ENCODE data around the gene MEGF6.
A peak's percentile ranks its signal among the peaks of the same experiment; 100 is the strongest.
"Not testable (repeated sequence)": the region's sequence is repeated elsewhere in the genome, so short reads cannot be mapped to it uniquely, and the experiment has no call there.

Gene MEGF6

GRCh38 chr1:3629561-3630160 lies 18.4 kb upstream of the MEGF6 start:
- DNase-seq (ENCODE audit: low read depth) = no peak

DNA sequence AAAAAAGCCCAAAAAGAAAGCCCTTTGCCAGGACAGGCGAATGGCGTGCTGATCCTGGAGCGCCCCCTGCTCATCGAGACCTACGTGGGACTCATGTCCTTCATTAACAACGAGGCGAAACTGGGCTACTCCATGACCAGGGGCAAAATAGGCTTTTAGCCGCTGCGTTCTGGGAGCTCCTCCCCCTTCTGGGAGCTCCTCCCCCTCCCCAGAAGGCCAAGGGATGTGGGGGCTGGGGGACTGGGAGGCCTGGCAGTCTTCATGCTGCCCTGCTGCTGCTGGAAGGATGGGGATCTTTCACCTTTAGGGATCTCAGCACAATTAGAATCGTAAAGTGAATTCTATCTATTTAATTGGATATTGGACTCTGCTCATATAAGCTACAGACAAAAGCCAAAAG lies 17.1 kb upstream of the MEGF6 start:
- DNase-seq (ENCODE audit: low read depth) = no peak

- no peak for DNase-seq (ENCODE audit: low read depth)
Measured at GRCh38 chr1:3627515-3628253, 16.4 kb upstream of the MEGF6 start.

GRCh38 chr1:3626025-3626424 lies 14.7 kb upstream of the MEGF6 start:
- DNase-seq (ENCODE audit: low read depth) = no peak

DNA sequence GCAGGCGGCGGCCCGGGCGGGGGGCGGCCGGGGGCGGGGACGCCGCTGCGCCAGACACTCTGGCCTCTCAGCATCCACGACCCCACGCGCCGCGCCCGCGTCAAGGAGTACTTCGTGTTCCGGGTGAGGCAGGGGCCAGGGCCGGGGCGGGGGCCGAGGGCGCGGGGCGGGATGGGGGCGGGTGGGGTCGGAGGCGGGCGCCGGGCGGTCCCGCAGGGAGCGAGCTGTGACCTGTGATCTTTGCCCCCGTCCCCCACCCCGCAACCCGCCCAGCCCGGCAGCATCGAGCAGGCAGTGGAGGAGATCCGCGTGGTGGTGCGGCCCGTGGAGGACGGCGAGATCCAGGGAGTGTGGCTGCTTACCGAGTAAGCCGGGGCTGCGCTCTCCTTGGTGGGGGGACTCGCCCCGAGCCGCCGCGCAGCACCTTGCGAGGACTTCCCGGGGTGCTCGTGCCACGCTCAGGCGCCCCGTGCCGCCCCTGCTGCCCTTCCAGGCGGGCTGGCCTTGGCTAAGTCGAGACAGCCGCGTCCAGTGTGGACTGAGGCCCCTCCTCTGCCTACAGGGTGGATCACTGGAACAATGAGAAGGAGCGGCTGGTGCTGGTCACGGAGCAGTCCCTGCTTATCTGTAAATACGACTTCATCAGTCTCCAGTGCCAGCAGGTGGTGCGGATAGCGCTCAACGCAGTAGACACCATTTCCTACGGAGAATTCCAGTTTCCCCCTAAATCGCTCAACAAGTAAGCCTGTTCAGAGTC lies 14.0 kb upstream of the MEGF6 start:
- no peak for DNase-seq (ENCODE audit: low read depth)

GRCh38 chr1:3624200-3625136 lies 13.2 kb upstream of the MEGF6 start, which contains the start of gene TPRG1L:
Gene TPRG1L (plus strand): TSS chr1:3625015. CDS start chr1:3625073, 58 bp downstream.
- peak; percentile 93 for DNase-seq (ENCODE audit: low read depth)

DNA sequence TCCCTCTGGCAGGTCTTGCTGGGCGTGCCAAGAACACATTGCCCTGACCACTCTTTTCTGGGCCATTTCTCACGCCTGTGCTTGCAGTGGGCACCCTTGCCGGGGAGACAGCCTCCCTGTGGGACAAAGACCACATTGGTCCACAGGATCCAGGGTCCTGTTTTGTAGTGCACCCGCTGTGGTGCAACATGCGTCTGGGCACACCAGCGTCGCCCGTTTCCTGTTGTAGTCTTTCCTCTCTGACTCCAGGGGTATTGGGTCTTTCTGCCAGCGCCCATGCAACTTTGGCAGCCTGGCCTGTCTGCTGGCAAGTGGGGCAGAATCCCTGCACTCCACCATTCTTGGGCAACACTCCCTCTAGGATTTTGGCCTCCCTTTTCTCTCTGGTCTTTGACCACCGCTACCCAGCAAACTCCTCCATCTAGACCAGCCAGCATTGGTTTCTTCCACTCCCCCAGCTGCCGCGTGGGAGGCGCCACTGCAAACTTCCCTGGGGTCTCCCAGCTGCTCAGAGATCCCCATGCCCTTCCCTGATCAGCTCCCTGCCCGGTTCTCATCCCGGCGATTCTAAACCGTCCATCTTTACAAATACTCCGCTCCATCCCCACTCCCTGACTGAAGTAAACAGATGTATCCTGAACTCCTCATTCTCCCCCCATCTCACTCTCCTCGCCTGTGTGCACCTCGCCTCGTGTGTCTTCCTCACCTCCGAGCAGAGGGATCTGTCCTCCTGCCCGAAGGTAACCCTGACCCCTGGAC lies 12.3 kb upstream of the MEGF6 start:
- DNase-seq (ENCODE audit: low read depth) = no peak

DNA sequence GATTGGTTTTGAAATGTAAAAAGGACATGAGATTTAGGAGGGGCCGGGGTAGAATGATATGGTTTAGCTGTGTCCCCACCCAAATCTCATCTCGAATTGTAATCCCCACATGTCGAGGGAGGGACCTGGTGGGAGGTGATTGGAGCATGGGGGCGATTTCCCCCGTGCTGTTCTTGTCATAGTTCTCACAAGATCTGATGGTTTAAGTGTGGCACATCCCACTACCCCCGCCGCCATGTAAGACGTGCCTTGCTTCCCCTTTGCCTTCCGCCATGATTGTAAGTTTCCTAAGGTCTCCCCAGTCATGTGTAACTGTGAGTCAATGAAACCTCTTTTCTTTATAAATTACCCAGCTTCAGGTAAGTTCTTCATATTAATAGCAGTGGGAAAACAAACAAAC lies 10.8 kb upstream of the MEGF6 start:
- not testable (repeated sequence) for DNase-seq (ENCODE audit: low read depth)

GRCh38 chr1:3621151-3621671 lies 9.9 kb upstream of the MEGF6 start:
- DNase-seq (ENCODE audit: low read depth) = peak; percentile 8

GRCh38 chr1:3620708-3621107 lies 9.4 kb upstream of the MEGF6 start:
- DNase-seq (ENCODE audit: low read depth) = no peak

DNA sequence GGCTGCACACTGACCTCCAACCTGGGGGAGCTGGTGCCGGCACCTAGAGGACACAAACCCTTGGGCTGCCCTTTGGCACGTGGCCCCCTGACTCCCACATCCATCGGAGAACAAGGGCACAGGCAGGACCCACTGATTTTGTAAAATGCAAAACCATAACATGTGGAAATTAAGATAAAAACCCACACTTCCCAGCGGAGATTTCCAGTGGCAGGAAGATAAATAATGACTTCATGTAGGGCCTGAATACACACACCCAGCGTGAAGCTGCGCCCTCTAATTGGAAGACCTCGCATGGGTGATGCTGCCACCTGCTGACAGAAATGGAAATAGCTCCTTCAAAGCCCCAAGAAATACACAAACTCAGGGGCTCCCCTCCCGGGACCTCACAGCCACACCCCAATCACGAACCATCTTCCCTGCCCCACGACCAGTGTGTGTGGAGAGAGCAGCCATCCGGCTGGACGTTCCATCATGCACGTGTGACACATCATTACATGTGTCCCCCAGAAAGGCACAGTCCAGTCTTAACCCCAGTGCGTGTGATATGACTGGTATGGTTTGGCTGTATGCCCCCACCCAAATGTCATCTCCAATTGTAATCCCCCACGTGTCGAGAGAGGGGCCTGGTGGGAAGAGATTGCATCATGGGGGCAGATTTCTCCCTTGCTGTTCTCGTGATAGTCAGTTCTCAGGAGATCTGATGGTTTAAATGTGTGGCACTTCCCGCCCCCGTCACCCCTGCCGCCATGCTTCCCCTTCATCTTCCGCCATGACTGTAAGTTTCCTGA lies 7.8 kb upstream of the MEGF6 start:
- peak; percentile 63 for DNase-seq (ENCODE audit: low read depth)

GRCh38 chr1:3618531-3618880 lies 7.2 kb upstream of the MEGF6 start:
- no peak for DNase-seq (ENCODE audit: low read depth)

- no peak for DNase-seq (ENCODE audit: low read depth)
Measured at GRCh38 chr1:3617806-3618345, 6.6 kb upstream of the MEGF6 start.

DNA sequence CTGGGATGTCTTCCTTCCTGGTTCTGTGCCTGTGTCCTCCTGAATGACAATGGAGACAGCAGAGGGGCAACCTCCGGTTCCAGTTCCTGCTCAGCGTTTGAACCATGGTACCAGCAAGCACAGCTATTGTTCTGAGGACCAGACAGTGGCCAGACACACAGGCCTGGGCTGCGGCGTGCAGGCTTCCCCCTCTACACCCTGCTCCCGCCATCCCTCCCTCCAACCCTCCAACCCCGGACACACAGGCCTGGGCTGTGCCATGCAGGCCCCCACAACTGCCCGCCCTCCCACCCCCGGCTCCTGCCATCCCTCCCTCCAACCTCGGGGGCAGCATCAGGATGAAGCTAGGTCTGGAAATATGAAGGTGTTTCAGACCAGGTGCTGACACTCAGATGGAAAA lies 5.6 kb upstream of the MEGF6 start:
- no peak for DNase-seq (ENCODE audit: low read depth)

GRCh38 chr1:3614755-3615742 lies 3.7 kb upstream of the MEGF6 start:
- DNase-seq (ENCODE audit: low read depth) = no peak

- no peak for DNase-seq (ENCODE audit: low read depth)
Measured at GRCh38 chr1:3612123-3612522, 815 bp upstream of the MEGF6 start.

DNA sequence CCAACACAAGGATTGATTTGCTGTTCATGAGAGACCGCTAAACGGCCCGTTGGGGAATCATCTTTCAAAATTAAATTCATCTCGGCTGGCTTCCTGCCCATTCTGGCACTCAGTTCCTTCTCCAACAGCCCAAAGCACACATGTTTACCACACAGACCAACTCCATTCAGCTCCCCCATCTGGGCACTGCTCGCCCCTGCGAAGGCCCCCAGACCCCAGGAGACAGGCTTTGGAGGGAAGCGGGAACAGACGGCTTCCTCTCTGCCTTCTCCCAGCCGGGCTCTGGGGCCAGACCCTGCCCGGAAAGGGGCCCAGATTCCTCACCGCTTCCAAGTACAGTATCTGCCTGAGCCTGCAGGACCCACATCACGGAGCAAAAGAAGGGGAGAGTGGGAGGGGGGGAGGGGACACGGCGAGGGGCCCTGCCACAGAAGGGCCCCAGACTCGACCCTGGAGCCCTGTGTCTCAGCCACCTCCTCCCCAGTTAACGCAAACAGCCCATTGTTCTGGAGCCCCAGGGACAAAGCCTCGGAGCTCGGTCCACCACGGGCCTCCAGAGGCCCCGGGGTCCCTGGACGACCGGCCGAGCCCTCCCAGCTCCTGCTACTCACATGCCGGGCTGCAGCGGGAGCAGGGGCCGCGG lies 660 bp downstream of the MEGF6 start:
- DNase-seq (ENCODE audit: low read depth) = peak; percentile 42

All from fibroblast of gingiva (primary cell).